ENCODE results near the gene CCNT1.

- TF ChIP-seq, protein P1, sequence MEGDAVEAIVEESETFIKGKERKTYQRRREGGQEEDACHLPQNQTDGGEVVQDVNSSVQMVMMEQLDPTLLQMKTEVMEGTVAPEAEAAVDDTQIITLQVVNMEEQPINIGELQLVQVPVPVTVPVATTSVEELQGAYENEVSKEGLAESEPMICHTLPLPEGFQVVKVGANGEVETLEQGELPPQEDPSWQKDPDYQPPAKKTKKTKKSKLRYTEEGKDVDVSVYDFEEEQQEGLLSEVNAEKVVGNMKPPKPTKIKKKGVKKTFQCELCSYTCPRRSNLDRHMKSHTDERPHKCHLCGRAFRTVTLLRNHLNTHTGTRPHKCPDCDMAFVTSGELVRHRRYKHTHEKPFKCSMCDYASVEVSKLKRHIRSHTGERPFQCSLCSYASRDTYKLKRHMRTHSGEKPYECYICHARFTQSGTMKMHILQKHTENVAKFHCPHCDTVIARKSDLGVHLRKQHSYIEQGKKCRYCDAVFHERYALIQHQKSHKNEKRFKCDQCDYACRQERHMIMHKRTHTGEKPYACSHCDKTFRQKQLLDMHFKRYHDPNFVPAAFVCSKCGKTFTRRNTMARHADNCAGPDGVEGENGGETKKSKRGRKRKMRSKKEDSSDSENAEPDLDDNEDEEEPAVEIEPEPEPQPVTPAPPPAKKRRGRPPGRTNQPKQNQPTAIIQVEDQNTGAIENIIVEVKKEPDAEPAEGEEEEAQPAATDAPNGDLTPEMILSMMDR (IDR thresholded peaks at IDR 0.05) = no peak
- TF ChIP-seq POLR2AphosphoS5 (IDR thresholded peaks at IDR 0.05) = no peak
Measured at GRCh38 chr12:48643011-48643410, 73.5 kb downstream of the CCNT1 start.
